OCI-LY3 (cell line): Measurements from ENCODE around the gene MED10.

Experiments
- H2AFZ ChIP-seq: fragments of 200-600, 300-600 bp; shearing (Covaris generic); 2 replicates; pipeline ENCODE4 v1.6.0; 2014; ENCODE audit warnings: antibody characterized with exemption, low read depth, low read length
- H3K27ac ChIP-seq: fragments of 200-600, 300-600 bp; sonication (generic); 2 replicates; pipeline ENCODE4 v1.5.1; 2014; ENCODE audit warnings: mild to moderate bottlenecking, low read length, moderate library complexity, mixed read lengths
- H3K27me3 ChIP-seq: fragments of 200-600, 300-600 bp; sonication (generic); 2 replicates; pipeline ENCODE4 v1.6.1; 2014; ENCODE audit warnings: low read depth, low read length, mixed read lengths
- H3K36me3 ChIP-seq: fragments of 200-600, 300-600 bp; sonication (generic); replicated peaks from 2 replicates; pipeline ENCODE3; 2014; ENCODE audit warnings: low read depth, low read length, mixed read lengths
- H3K4me1 ChIP-seq: fragments of 300-600, 200-600 bp; sonication (generic); 2 replicates; pipeline ENCODE4 v1.6.1; 2014; ENCODE audit warnings: low read length, mixed read lengths
- H3K4me2 ChIP-seq: fragments of 200-600, 300-600 bp; sonication (generic); 2 replicates; pipeline ENCODE4 v1.6.1; 2014; ENCODE audit warnings: low read length, mixed read lengths
- H3K4me3 ChIP-seq: fragments of 300-600, 200-600 bp; sonication (generic); 2 replicates; pipeline ENCODE4 v1.5.1; 2014; ENCODE audit warnings: antibody characterized with exemption, mild to moderate bottlenecking, low read length, moderate library complexity
- H3K79me2 ChIP-seq: fragments of 300-600, 200-600 bp; shearing (Covaris generic); 2 replicates; pipeline ENCODE4 v1.6.1; 2014; ENCODE audit warnings: mild to moderate bottlenecking, low read length, mixed read lengths
- H3K9ac ChIP-seq: fragments of 300-600, 200-600 bp; shearing (Covaris generic); 2 replicates; pipeline ENCODE4 v1.6.0; 2014; ENCODE audit warnings: mild to moderate bottlenecking, low read length, moderate library complexity
- H3K9me3 ChIP-seq: fragments of 200-600, 300-600 bp; shearing (Covaris generic); 2 replicates; pipeline ENCODE4 v1.6.1; 2014; ENCODE audit warnings: low read length, mixed read lengths; ENCODE audit not compliant: insufficient read depth
- H4K20me1 ChIP-seq: fragments of 200-600, 300-600 bp; sonication (generic); 2 replicates; pipeline ENCODE4 v1.6.1; 2016; ENCODE audit warnings: low read length, mixed read lengths; ENCODE audit not compliant: insufficient read depth
- CTCF ChIP-seq: fragments of 200-600, 300-600 bp; sonication (generic); IDR thresholded peaks from 2 replicates; pipeline ENCODE4 v1.5.1; 2014; ENCODE audit warnings: antibody characterized with exemption, low read length, low read depth
- EZH2phosphoT487 ChIP-seq: fragments of 200-600 bp; shearing (Covaris generic); IDR thresholded peaks from 2 replicates; pipeline ENCODE4 v1.6.1; 2018; ENCODE audit warnings: antibody characterized with exemption, mixed run types, low read depth

The MED10 gene

GRCh38 chr5:6379246-6379645, 899 bp upstream of the MED10 start:
- H2AFZ ChIP-seq: peak overlapping the region; percentile 64
- H4K20me1 ChIP-seq: no peaks in the 10 kb centered on the region
- H3K27ac ChIP-seq: 0 out of 2 replicates have a peak overlapping the region, but pooled peaks have one; percentile 16
- H3K4me1 ChIP-seq: peaks cover 12% of the 10 kb centered on the region
- H3K4me3 ChIP-seq: peak overlapping the region; percentile 100
- peak overlapping the region; percentile 81 for H3K9ac ChIP-seq
- H3K36me3 ChIP-seq: peaks cover 6% of the 10 kb centered on the region
- no peaks in the 10 kb centered on the region for H3K9me3 ChIP-seq
- peaks cover 31% of the 10 kb centered on the region for H3K79me2 ChIP-seq
- peak overlapping the region; percentile 96 for H3K4me2 ChIP-seq
- no peak for TF ChIP-seq CTCF
- TF ChIP-seq EZH2phosphoT487: no peak
- no peaks in the 10 kb centered on the region for H3K27me3 ChIP-seq

GRCh38 chr5:6378766-6379103, 388 bp upstream of the MED10 start:
- Histone ChIP-seq H3K27me3 (no peaks in the 10 kb centered on the region), H3K4me3 (peak overlapping the region; percentile 100)

GRCh38 chr5:6377582-6377904, 804 bp downstream of the MED10 start:
- peaks cover 31% of the 10 kb centered on the region for H3K79me2 ChIP-seq
- peak overlapping the region; percentile 100 for H3K4me3 ChIP-seq
- H3K27me3 ChIP-seq: no peaks in the 10 kb centered on the region
- H4K20me1 ChIP-seq: no peaks in the 10 kb centered on the region
- TF ChIP-seq EZH2phosphoT487: no peak
- peak overlapping the region; percentile 96 for H3K9ac ChIP-seq
- no peak overlapping the region for H2AFZ ChIP-seq
- H3K36me3 ChIP-seq: peaks cover 20% of the 10 kb centered on the region
- H3K4me2 ChIP-seq: peak overlapping the region; percentile 98
- no peak overlapping the region for H3K27ac ChIP-seq
- peaks cover 12% of the 10 kb centered on the region for H3K4me1 ChIP-seq
- no peaks in the 10 kb centered on the region for H3K9me3 ChIP-seq

More at GRCh38 chr5:6378766-6379103, 388 bp upstream of the MED10 start:
- H4K20me1 ChIP-seq: no peaks in the 10 kb centered on the region
- peaks cover 10% of the 10 kb centered on the region for H3K36me3 ChIP-seq
- peaks cover 12% of the 10 kb centered on the region for H3K4me1 ChIP-seq
- peak overlapping the region; percentile 64 for H2AFZ ChIP-seq
- H3K27ac ChIP-seq: peak overlapping the region; percentile 16; the same call in 1 of the 2 replicates
- peak overlapping the region; percentile 96 for H3K4me2 ChIP-seq
- TF ChIP-seq EZH2phosphoT487: no peak
- TF ChIP-seq CTCF: no peak
- H3K9ac ChIP-seq: peak overlapping the region; percentile 81
- H3K79me2 ChIP-seq: peaks cover 31% of the 10 kb centered on the region
- no peaks in the 10 kb centered on the region for H3K9me3 ChIP-seq

GRCh38 chr5:6376974-6377520, 1.3 kb downstream of the MED10 start:
- peak overlapping the region; percentile 100 for H3K4me3 ChIP-seq
- H3K79me2 ChIP-seq: peaks cover 31% of the 10 kb centered on the region
- no peak overlapping the region for H3K27ac ChIP-seq
- peaks cover 20% of the 10 kb centered on the region for H3K36me3 ChIP-seq
- no peak overlapping the region for H2AFZ ChIP-seq
- peak overlapping the region; percentile 98 for H3K4me2 ChIP-seq
- H3K4me1 ChIP-seq: peaks cover 12% of the 10 kb centered on the region
- H4K20me1 ChIP-seq: no peaks in the 10 kb centered on the region
- no peaks in the 10 kb centered on the region for H3K27me3 ChIP-seq
- no peaks in the 10 kb centered on the region for H3K9me3 ChIP-seq
- TF ChIP-seq EZH2phosphoT487: no peak
- TF ChIP-seq CTCF: no peak
- peak overlapping the region; percentile 96 for H3K9ac ChIP-seq
